ENCODE measurements around the gene RELL1. TPM values are rescaled to one million over a fixed set of nuclear protein-coding genes. Genes with fewer than 3 reads are reported as not detected.

The RELL1 gene
- total RNA-seq, 1 experiment from 2014 or later = 45.3 TPM

DNA sequence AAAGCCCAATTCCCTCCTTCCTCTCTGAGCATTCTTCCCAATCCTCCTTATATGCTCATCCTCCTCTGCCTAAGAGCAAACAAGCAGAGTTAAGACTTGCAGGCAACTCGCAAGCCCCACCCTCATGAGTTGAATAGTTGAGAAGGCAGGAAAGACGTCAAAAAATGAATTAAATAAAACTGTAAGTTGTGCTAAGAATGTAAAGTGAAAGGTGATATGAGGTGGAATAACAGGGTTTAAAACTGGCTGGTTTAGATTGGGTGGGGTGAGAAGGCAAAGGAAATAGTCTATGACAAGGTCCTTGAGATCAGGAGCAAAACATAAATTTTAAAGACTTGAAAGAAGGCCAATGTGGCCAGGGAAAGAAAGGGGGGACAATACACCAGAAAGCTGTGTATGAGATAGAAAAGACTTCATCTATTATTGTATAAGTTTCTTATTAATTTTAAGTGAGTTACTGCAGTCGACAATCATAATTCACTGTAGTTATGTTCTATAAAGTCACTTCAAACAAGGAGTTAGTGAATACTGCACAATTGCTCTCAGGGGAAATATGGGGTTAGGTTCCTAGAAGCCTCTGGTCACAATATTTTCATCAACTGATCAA lies 124.9 kb downstream of the RELL1 start:
- ChIA-PET POLR2A (no interaction called here), CTCF (no interaction called here)
- H3K27ac Mint-ChIP-seq (ENCODE audit: unreplicated experiment) = no peak overlapping the region
- peaks cover 12% of the 10 kb centered on the region for H3K36me3 Mint-ChIP-seq (ENCODE audit: insufficient read depth, unreplicated experiment)
- H3K4me1 ChIP-seq = peaks cover 21% of the 10 kb centered on the region
- H3K4me3 Mint-ChIP-seq (ENCODE audit: unreplicated experiment) = no peak overlapping the region
- no peaks in the 10 kb centered on the region for H3K9me3 ChIP-seq
- no peak for DNase-seq
- H3K27me3 ChIP-seq (replicated peaks; ENCODE audit: control insufficient read depth, insufficient read depth, low read length) = no peaks in the 10 kb centered on the region
- H3K4me3 ChIP-seq (ENCODE audit: low read depth, low read length) = no peak overlapping the region
- H3K9me3 Mint-ChIP-seq (ENCODE audit: unreplicated experiment) = no peaks in the 10 kb centered on the region
- TF ChIP-seq, protein P1, sequence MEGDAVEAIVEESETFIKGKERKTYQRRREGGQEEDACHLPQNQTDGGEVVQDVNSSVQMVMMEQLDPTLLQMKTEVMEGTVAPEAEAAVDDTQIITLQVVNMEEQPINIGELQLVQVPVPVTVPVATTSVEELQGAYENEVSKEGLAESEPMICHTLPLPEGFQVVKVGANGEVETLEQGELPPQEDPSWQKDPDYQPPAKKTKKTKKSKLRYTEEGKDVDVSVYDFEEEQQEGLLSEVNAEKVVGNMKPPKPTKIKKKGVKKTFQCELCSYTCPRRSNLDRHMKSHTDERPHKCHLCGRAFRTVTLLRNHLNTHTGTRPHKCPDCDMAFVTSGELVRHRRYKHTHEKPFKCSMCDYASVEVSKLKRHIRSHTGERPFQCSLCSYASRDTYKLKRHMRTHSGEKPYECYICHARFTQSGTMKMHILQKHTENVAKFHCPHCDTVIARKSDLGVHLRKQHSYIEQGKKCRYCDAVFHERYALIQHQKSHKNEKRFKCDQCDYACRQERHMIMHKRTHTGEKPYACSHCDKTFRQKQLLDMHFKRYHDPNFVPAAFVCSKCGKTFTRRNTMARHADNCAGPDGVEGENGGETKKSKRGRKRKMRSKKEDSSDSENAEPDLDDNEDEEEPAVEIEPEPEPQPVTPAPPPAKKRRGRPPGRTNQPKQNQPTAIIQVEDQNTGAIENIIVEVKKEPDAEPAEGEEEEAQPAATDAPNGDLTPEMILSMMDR (IDR thresholded peaks at IDR 0.05; ENCODE audit: insufficient read depth in 1 of 2, low read depth in 1 of 2, low read length in 1 of 2, severe bottlenecking in 1 of 2, unreplicated experiment in 1 of 2) = no peak
- TSS peak; percentile 20 for BruUV-seq (replicated peaks)
- H3K4me1 Mint-ChIP-seq (ENCODE audit: low read depth, unreplicated experiment) = peaks cover 12% of the 10 kb centered on the region
- intact Hi-C loops (cut with micrococcal nuclease; ENCODE audit: unreplicated experiment) = no loop called here
- no peaks in the 10 kb centered on the region for H3K36me3 ChIP-seq (ENCODE audit: control insufficient read depth, insufficient read depth, low read length)
- no peaks in the 10 kb centered on the region for H3K27me3 Mint-ChIP-seq (ENCODE audit: insufficient read depth, unreplicated experiment)

Other genes with a start within 250 kb of the RELL1 start
- gene PGM2, start 140.3 kb upstream of the RELL1 start, total RNA-seq (2022) = 29.7 and 33.4 TPM in 2 replicates
- gene TBC1D1, start 204.7 kb upstream of the RELL1 start, total RNA-seq (2022) = 26.0 and 28.5 TPM in 2 replicates

Data from Caco-2 (cell line).